Prostate gland (tissue), 2 donors: ENCODE measurements around the gene RHEB. TPM values are rescaled to one million over a fixed set of nuclear protein-coding genes. Genes with fewer than 3 reads are reported as not detected.

ENCODE experiments used
- DNase-seq: peaks from one replicate; pipeline ENCODE4 v3.0.0-alpha.2; 2019; ENCODE audit warnings: low spot score
- H3K27ac ChIP-seq, 2 donors: fragments of 200-600 bp; sonication (generic); 2 replicates each; pipeline ENCODE4 v1.5.1; 2017 to 2019
- H3K27me3 ChIP-seq: fragments of 200-600 bp; sonication (generic); replicated peaks from 2 replicates; pipeline ENCODE4 v1.5.1; 2019; ENCODE audit not compliant: insufficient read depth
- H3K36me3 ChIP-seq, 2 donors: fragments of 200-600 bp; sonication (generic); 1 replicate in 1 of 2; 2 replicates in 1 of 2; pipeline versions ENCODE4 v1.5.1 to v1.8.1; 2017 to 2019
- H3K4me1 ChIP-seq: fragments of 200-600 bp; sonication (generic); replicated peaks from 2 replicates; pipeline ENCODE4 v1.5.1; 2019
- H3K4me3 ChIP-seq, 2 donors: fragments of 200-600 bp; sonication (generic); 2 replicates each; pipeline ENCODE4 v1.5.1; 2017 to 2019
- H3K9me3 ChIP-seq: fragments of 200-600 bp; sonication (generic); 2 replicates; pipeline ENCODE4 v1.5.1; 2017
- CTCF ChIP-seq, 4 experiments: fragments of 200-600 bp in 2 of 4; fragments of 450-650 bp in 2 of 4; sonication (generic) in 2 of 4; IDR thresholded peaks; 1 replicate in 3 of 4; 2 replicates in 1 of 4; pipeline ENCODE4 v1.5.1; 2016 to 2019; ENCODE audit warnings: antibody characterized with exemption in 4 of 4, mild to moderate bottlenecking in 2 of 4, moderate library complexity in 2 of 4
- POLR2A ChIP-seq: fragments of 450-650 bp; IDR thresholded peaks from one replicate; pipeline ENCODE4 v1.6.1; 2016; ENCODE audit warnings: antibody characterized with exemption, mild to moderate bottlenecking
- POLR2AphosphoS5 ChIP-seq: sonication (generic); formaldehyde crosslinking; IDR thresholded peaks from one replicate; pipeline ENCODE4 v1.6.1; 2017; ENCODE audit warnings: antibody characterized with exemption
- WGBS: methylation state at CpG from one replicate; pipeline ENCODE4 v1.1.5; 2018; 5-methylcytosine and 5-hydroxymethylcytosine counted together
- intact Hi-C: fragments of 100-400 bp; cut with DNase I; formaldehyde crosslinking; loops from one replicate; pipeline ENCODE4 v1.14.2; 2022
- total RNA-seq, 2 donors: library from RNA; depleted of rRNA; stranded (reverse); fragments of >200 nt; gene quantifications; one replicate each; pipeline ENCODE4 v1.1.0, GENCODE V29; 2016

Gene RHEB
- total RNA-seq, 2 donors from 2014 or later, result 59.3 to 63.1 TPM

- no peaks in the 10 kb centered on the region for H3K4me1 ChIP-seq
- no peaks in the 10 kb centered on the region for H3K27me3 ChIP-seq
- H3K4me3 ChIP-seq, result no peak overlapping the region
- WGBS, result 92% methylated on average over 6 of the region's 6 CpGs
- no peak overlapping the region for H3K27ac ChIP-seq
- TF ChIP-seq POLR2AphosphoS5 (no peak), POLR2A (no peak), CTCF (IDR thresholded peaks at IDR 0.05) (no peak)
- H3K9me3 ChIP-seq, result no peaks in the 10 kb centered on the region
- DNase-seq, result no peak
- intact Hi-C loops, result no loop called here
- no peaks in the 10 kb centered on the region for H3K36me3 ChIP-seq
These were observed 38.9 kb upstream of the RHEB start for GRCh38 chr7:151558575-151558974.

GRCh38 chr7:151556592-151556991, 36.9 kb upstream of the RHEB start:
- 95% methylated on average over 12 of the region's 12 CpGs for WGBS
- no peaks in the 10 kb centered on the region for H3K9me3 ChIP-seq
- H3K36me3 ChIP-seq, result no peaks in the 10 kb centered on the region
- intact Hi-C loops, result no loop called here
- no peak overlapping the region for H3K27ac ChIP-seq
- TF ChIP-seq CTCF (IDR thresholded peaks at IDR 0.05), result no peak
- no peak for TF ChIP-seq POLR2A
- no peak for TF ChIP-seq POLR2AphosphoS5
- H3K27me3 ChIP-seq, result no peaks in the 10 kb centered on the region
- H3K4me1 ChIP-seq, result peaks cover 12% of the 10 kb centered on the region
- DNase-seq, result no peak
- H3K4me3 ChIP-seq, result no peak overlapping the region

- 72% methylated on average over 15 of the region's 15 CpGs for WGBS
- intact Hi-C loops, result no loop called here
- TF ChIP-seq POLR2A (no peak), POLR2AphosphoS5 (no peak), CTCF (IDR thresholded peaks at IDR 0.05) (no peak)
- H3K9me3 ChIP-seq, result no peaks in the 10 kb centered on the region
- H3K4me1 ChIP-seq, result peaks cover 12% of the 10 kb centered on the region
- no peaks in the 10 kb centered on the region for H3K36me3 ChIP-seq
- no peaks in the 10 kb centered on the region for H3K27me3 ChIP-seq
- H3K4me3 ChIP-seq, result no peak overlapping the region
- peak overlapping the region in 1 of 2 donors; percentile 55 for H3K27ac ChIP-seq
- no peak for DNase-seq
These were observed 33.7 kb upstream of the RHEB start for GRCh38 chr7:151553356-151553755.

- WGBS, result 27% methylated on average over 10 of the region's 10 CpGs
- Histone ChIP-seq H3K4me3 (no peak overlapping the region), H3K9me3 (no peaks in the 10 kb centered on the region), H3K4me1 (peaks cover 12% of the 10 kb centered on the region), H3K27ac (peak overlapping the region; percentile 47 to 55), H3K27me3 (no peaks in the 10 kb centered on the region), H3K36me3 (no peaks in the 10 kb centered on the region)
- peak; percentile 95 for TF ChIP-seq POLR2AphosphoS5
- peak in 1 of 4 experiments; percentile 3 for TF ChIP-seq CTCF (IDR thresholded peaks at IDR 0.05)
- TF ChIP-seq POLR2A, result no peak
- intact Hi-C loops, result no loop called here
- peak; percentile 89 for DNase-seq
These were observed 32.8 kb upstream of the RHEB start for GRCh38 chr7:151552352-151553028.

- H3K27me3 ChIP-seq, result no peaks in the 10 kb centered on the region
- DNase-seq, result no peak
- TF ChIP-seq POLR2AphosphoS5 (no peak), POLR2A (no peak), CTCF (IDR thresholded peaks at IDR 0.05) (no peak)
- H3K36me3 ChIP-seq, result no peaks in the 10 kb centered on the region
- H3K27ac ChIP-seq, result peak overlapping the region; percentile 47 to 55
- H3K9me3 ChIP-seq, result no peaks in the 10 kb centered on the region
- H3K4me1 ChIP-seq, result peaks cover 12% of the 10 kb centered on the region
- WGBS, result 71% methylated on average over 7 of the region's 7 CpGs
- H3K4me3 ChIP-seq, result no peak overlapping the region
- intact Hi-C loops, result no loop called here
These were observed 32.1 kb upstream of the RHEB start for GRCh38 chr7:151551820-151552219.
